ENCODE data around the gene SCN1B.
"Not testable (repeated sequence)": the region's sequence is repeated elsewhere in the genome, so short reads cannot be mapped to it uniquely, and the experiment has no call there.

SCN1B gene

GRCh38 chr19:35044317-35045117 is 14.2 kb downstream of the SCN1B start:
- no peak overlapping the region for H3K4me3 ChIP-seq (ENCODE audit: low read length)
- TF ChIP-seq CTCF (IDR thresholded peaks at IDR 0.05; ENCODE audit: insufficient read depth, low read depth, low read length, missing control alignments), result peak; percentile 96
- peak; percentile 64 for DNase-seq (ENCODE audit: low read depth)

GRCh38 chr19:35045667-35046300 is 15.5 kb downstream of the SCN1B start:
- H3K4me3 ChIP-seq (ENCODE audit: low read length), result no peak overlapping the region
- peak; percentile 39 for DNase-seq (ENCODE audit: low read depth)
- peak; percentile 42 for TF ChIP-seq CTCF (IDR thresholded peaks at IDR 0.05; ENCODE audit: insufficient read depth, low read depth, low read length, missing control alignments)

GRCh38 chr19:35046461-35046860 is 16.2 kb downstream of the SCN1B start:
- DNase-seq (ENCODE audit: low read depth), result no peak
- H3K4me3 ChIP-seq (ENCODE audit: low read length), result no peak overlapping the region
- TF ChIP-seq CTCF (IDR thresholded peaks at IDR 0.05; ENCODE audit: insufficient read depth, low read depth, low read length, missing control alignments), result no peak

GRCh38 chr19:35048911-35049411 is 18.7 kb downstream of the SCN1B start:
- TF ChIP-seq CTCF (IDR thresholded peaks at IDR 0.05; ENCODE audit: insufficient read depth, low read depth, low read length, missing control alignments), result no peak
- DNase-seq (ENCODE audit: low read depth), result no peak
- no peak overlapping the region for H3K4me3 ChIP-seq (ENCODE audit: low read length)

- TF ChIP-seq CTCF (IDR thresholded peaks at IDR 0.05; ENCODE audit: insufficient read depth, low read depth, low read length, missing control alignments), result no peak
- DNase-seq (ENCODE audit: low read depth), result no peak
- H3K4me3 ChIP-seq (ENCODE audit: low read length), result no peak overlapping the region
These were observed 19.2 kb downstream of the SCN1B start for GRCh38 chr19:35049456-35049855.

GRCh38 chr19:35050662-35051061 is 20.4 kb downstream of the SCN1B start:
- not testable (repeated sequence) for H3K4me3 ChIP-seq (ENCODE audit: low read length); DNase-seq (ENCODE audit: low read depth)

GRCh38 chr19:35051268-35051667 is 21.0 kb downstream of the SCN1B start:
- H3K4me3 ChIP-seq (ENCODE audit: low read length), result not testable (repeated sequence)

GRCh38 chr19:35051796-35052195 is 21.5 kb downstream of the SCN1B start:
- no peak overlapping the region for H3K4me3 ChIP-seq (ENCODE audit: low read length)
- TF ChIP-seq CTCF (IDR thresholded peaks at IDR 0.05; ENCODE audit: insufficient read depth, low read depth, low read length, missing control alignments), result no peak

More at GRCh38 chr19:35051268-35051667, 21.0 kb downstream of the SCN1B start:
- DNase-seq (ENCODE audit: low read depth), result not testable (repeated sequence)

More at GRCh38 chr19:35051796-35052195, 21.5 kb downstream of the SCN1B start:
- DNase-seq (ENCODE audit: low read depth), result no peak
